Type B pancreatic cell (in vitro differentiated cells): ENCODE measurements around the gene IFNL4. TPM values are rescaled to one million over a fixed set of nuclear protein-coding genes. Genes with fewer than 3 reads are reported as not detected.
A peak's percentile ranks its signal among the peaks of the same experiment; 100 is the strongest.

Experiments used
- DNase-seq: peaks from one replicate; pipeline ENCODE4 v3.0.0; 2021; ENCODE audit warnings: mixed read lengths; ENCODE audit not compliant: unreplicated experiment; ENCODE audit errors: extremely low spot score
- H3K27ac Mint-ChIP-seq: 2 replicates; pipeline ENCODE4 v1.8.0; 2021; ENCODE audit warnings: mild to moderate bottlenecking, mixed read lengths
- H3K27me3 Mint-ChIP-seq: 2 replicates; pipeline ENCODE4 v1.8.0; 2021; ENCODE audit warnings: mixed read lengths
- H3K36me3 Mint-ChIP-seq: 2 replicates; pipeline ENCODE4 v1.8.0; 2021; ENCODE audit warnings: mixed read lengths
- H3K4me1 Mint-ChIP-seq: one replicate; pipeline ENCODE4 v1.8.0; 2021; ENCODE audit warnings: mixed read lengths; ENCODE audit not compliant: unreplicated experiment
- H3K4me3 Mint-ChIP-seq: 2 replicates; pipeline ENCODE4 v1.8.0; 2021; ENCODE audit warnings: mild to moderate bottlenecking, mixed read lengths
- H3K9me3 Mint-ChIP-seq: 2 replicates; pipeline ENCODE4 v1.8.0; 2021; ENCODE audit warnings: mixed read lengths
- total RNA-seq: library from RNA; stranded (reverse); gene quantifications from 2 replicates; pipeline ENCODE4 v1.2.1, GENCODE V29; 2021; ENCODE audit warnings: low replicate concordance
- TF ChIP-seq, protein P1 (sequence below): fragments of 200-600 bp; sonication (generic); conservative IDR thresholded peaks from 2 replicates; pipeline ENCODE4 v1.5.0; 2021; ENCODE audit warnings: antibody characterized with exemption, mild to moderate bottlenecking

The IFNL4 gene
- total RNA-seq, 1 donor from 2014 or later = not detected

DNA sequence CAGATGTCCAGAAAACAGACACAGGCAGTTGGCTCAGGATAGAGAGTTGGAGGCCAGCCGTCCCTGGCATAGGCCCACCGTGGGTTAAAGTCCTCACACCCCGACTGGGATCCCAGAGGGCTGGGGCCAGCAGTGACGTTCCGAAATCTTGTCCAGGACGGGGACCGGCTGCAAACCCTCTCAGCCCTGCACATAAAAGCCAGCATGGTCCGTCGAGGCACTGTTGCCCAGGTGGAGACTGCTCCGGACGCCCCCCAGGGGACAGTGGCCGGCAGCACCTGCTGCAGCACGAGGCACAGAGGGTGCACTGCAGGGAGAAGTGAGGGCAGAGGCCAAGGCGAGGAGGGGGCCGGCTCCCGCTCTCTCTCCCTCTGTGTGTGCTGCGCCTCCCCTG lies 15.3 kb upstream of the IFNL4 start:
- H3K27ac Mint-ChIP-seq = no peak overlapping the region
- no peak for DNase-seq
- peaks cover 5% of the 10 kb centered on the region for H3K4me1 Mint-ChIP-seq
- TF ChIP-seq, protein P1, sequence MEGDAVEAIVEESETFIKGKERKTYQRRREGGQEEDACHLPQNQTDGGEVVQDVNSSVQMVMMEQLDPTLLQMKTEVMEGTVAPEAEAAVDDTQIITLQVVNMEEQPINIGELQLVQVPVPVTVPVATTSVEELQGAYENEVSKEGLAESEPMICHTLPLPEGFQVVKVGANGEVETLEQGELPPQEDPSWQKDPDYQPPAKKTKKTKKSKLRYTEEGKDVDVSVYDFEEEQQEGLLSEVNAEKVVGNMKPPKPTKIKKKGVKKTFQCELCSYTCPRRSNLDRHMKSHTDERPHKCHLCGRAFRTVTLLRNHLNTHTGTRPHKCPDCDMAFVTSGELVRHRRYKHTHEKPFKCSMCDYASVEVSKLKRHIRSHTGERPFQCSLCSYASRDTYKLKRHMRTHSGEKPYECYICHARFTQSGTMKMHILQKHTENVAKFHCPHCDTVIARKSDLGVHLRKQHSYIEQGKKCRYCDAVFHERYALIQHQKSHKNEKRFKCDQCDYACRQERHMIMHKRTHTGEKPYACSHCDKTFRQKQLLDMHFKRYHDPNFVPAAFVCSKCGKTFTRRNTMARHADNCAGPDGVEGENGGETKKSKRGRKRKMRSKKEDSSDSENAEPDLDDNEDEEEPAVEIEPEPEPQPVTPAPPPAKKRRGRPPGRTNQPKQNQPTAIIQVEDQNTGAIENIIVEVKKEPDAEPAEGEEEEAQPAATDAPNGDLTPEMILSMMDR = no peak
- peaks cover 51% of the 10 kb centered on the region for H3K27me3 Mint-ChIP-seq
- no peaks in the 10 kb centered on the region for H3K36me3 Mint-ChIP-seq
- H3K4me3 Mint-ChIP-seq = peak overlapping the region; percentile 37
- no peaks in the 10 kb centered on the region for H3K9me3 Mint-ChIP-seq

DNA sequence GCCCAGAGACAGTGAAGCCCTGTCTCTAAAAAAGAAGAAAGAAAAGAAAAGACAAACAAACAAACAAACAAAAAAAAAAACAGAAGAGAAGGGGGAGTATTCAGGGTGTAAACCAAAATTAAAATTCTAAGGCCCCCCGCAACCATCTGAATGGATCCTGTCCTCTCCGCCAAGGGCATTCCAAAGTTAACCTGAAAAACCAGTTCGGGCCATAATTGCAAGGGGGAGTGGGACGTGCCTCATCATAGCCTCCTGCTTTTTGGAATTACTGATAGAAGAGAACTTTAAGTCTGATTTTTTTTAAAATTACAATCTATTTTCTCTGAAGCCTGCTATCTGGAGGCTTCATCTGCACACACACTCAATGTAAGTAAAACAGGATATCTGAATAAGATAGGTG lies 13.8 kb upstream of the IFNL4 start:
- peaks cover 49% of the 10 kb centered on the region for H3K27me3 Mint-ChIP-seq
- no peaks in the 10 kb centered on the region for H3K9me3 Mint-ChIP-seq
- H3K4me1 Mint-ChIP-seq = peaks cover 10% of the 10 kb centered on the region
- no peak for DNase-seq
- TF ChIP-seq, protein P1 = no peak
- peak overlapping the region; percentile 39 for H3K27ac Mint-ChIP-seq
- H3K4me3 Mint-ChIP-seq = peak overlapping the region; percentile 61
- H3K36me3 Mint-ChIP-seq = no peaks in the 10 kb centered on the region

DNA sequence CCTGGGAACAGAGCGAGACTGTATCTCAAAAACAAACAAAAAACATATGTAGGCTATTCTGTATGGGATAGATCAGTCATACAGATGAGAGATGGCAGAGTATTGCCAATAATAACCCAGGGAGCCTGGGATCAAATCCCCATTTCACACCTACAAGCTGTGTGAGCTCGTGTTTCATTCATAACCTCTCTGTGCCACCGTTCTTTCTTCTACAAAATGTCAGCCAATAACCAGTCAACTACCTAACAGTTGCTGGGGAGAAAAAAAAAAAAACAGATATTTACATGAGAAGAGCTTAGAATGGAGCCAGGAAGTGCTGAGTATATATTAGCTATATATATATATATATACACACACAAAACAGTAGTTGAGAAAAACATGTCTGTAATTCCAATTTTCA lies 13.0 kb upstream of the IFNL4 start:
- peaks cover 10% of the 10 kb centered on the region for H3K4me1 Mint-ChIP-seq
- no peaks in the 10 kb centered on the region for H3K36me3 Mint-ChIP-seq

DNA sequence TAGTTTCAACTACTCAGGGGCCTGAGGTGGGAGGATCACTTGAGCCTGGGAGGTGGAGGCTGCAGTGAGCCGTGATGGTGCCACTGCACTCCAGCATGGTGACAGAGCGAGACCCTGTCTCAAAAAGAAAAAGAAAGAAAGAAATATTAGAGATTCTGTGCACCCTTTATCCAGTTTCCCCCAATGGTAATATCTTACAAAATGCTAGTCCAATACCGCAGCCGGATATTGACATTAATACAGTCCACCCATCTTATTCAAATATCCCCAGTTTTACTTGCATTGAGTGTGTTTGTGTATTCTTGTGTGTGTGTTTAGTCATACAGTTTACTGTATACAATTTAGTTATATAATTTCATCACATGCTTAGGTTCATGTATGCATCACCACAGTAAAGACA lies 8.6 kb upstream of the IFNL4 start:
- H3K27me3 Mint-ChIP-seq = peaks cover 14% of the 10 kb centered on the region
- peaks cover 11% of the 10 kb centered on the region for H3K4me1 Mint-ChIP-seq
- no peak overlapping the region for H3K27ac Mint-ChIP-seq
- DNase-seq = no peak
- TF ChIP-seq, protein P1 = no peak
- no peaks in the 10 kb centered on the region for H3K36me3 Mint-ChIP-seq
- no peaks in the 10 kb centered on the region for H3K9me3 Mint-ChIP-seq
- no peak overlapping the region for H3K4me3 Mint-ChIP-seq

More for the DNA sequence above, 13.0 kb upstream of the IFNL4 start:
- no peaks in the 10 kb centered on the region for H3K9me3 Mint-ChIP-seq
- peaks cover 44% of the 10 kb centered on the region for H3K27me3 Mint-ChIP-seq
- H3K4me3 Mint-ChIP-seq = no peak overlapping the region
- TF ChIP-seq, protein P1 = no peak
- H3K27ac Mint-ChIP-seq = no peak overlapping the region
- DNase-seq = no peak

DNA sequence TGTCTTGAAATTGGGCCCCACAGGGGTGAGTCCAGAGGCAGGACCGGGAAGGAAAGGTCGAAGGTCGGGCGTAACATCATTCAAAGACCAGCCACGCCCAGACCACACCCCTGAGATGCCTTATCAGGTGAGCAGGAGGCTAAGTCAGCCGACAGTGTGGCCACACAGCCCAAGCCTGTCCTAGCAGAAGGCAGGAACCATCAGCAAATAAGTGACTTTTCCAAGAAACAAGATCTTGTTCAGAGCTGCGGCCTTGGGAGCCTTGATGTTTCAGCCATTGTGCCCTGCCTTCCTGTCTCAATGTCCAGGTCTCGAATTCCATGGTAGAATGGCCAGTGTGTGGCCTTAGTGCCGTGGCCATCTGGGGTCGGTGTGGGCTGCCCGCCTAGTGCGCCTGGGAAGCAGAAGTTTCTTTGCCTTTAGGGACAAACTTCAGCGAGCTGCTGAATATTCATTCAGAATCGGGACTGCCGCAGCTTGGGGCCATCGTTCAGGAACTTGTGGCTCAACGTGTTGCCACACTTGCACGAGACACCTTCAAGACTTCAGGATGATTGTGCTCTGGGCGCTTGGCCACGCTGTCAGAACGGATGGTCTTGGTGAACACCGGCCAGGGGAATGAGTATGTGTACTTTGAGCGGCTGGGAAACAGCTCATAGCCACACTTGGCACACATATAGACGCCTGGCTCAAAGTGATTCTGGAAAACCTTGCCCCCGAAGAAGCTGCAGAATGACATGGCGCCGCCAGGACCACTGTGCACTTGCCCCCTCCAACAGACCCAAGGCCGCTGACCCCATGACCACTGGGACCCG lies 6.1 kb upstream of the IFNL4 start:
- H3K27ac Mint-ChIP-seq = no peak overlapping the region
- peaks cover 15% of the 10 kb centered on the region for H3K4me1 Mint-ChIP-seq
- DNase-seq = no peak
- H3K4me3 Mint-ChIP-seq = no peak overlapping the region
- TF ChIP-seq, protein P1 = no peak
- H3K27me3 Mint-ChIP-seq = peaks cover 23% of the 10 kb centered on the region
- H3K36me3 Mint-ChIP-seq = no peaks in the 10 kb centered on the region
- H3K9me3 Mint-ChIP-seq = no peaks in the 10 kb centered on the region
